ENCODE measurements around the gene RASGRP3. TPM values are rescaled to one million over a fixed set of nuclear protein-coding genes. Genes with fewer than 3 reads are reported as not detected.
A peak's percentile ranks its signal among the peaks of the same experiment; 100 is the strongest.
"Not testable (repeated sequence)": the region's sequence is repeated elsewhere in the genome, so short reads cannot be mapped to it uniquely, and the experiment has no call there.

RASGRP3 gene, protein sequence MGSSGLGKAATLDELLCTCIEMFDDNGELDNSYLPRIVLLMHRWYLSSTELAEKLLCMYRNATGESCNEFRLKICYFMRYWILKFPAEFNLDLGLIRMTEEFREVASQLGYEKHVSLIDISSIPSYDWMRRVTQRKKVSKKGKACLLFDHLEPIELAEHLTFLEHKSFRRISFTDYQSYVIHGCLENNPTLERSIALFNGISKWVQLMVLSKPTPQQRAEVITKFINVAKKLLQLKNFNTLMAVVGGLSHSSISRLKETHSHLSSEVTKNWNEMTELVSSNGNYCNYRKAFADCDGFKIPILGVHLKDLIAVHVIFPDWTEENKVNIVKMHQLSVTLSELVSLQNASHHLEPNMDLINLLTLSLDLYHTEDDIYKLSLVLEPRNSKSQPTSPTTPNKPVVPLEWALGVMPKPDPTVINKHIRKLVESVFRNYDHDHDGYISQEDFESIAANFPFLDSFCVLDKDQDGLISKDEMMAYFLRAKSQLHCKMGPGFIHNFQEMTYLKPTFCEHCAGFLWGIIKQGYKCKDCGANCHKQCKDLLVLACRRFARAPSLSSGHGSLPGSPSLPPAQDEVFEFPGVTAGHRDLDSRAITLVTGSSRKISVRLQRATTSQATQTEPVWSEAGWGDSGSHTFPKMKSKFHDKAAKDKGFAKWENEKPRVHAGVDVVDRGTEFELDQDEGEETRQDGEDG
- 29.9 TPM for polyA plus RNA-seq (ENCODE audit: insufficient read length)

DNA sequence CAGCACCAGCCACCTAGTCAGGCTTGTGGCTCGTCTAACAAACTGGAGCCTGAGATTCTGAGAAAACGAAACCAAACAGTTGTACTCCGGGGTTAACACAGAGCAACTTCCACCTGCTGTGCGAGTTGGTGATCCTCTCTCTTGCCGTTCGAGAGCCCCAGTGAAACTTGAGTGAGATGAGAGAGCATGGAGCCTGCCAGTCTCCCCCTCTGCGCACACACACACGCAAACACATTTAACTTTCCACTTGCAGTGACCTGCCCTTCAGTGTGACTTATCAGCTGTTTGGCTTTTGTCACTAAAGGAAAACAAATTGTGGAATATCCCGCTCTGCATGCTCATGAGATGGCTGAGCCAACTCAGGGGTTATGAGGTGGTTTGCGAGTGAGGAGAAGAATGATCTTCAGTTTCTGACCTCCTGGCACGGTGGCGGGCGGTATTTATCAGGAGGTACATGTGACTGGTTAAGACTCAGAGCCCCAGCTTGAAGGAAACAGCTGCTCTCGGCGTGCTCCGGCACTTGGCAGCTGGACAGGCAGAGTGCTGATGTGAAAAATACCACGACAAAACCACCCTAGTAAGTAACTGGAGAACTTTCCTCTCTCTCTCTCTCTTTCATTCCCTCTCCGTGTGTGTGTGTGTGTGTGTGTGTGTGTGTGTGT, at the start of gene RASGRP3:
Gene RASGRP3, plus strand, starts transcription at position 519 of the 662 bp plus-strand sequence. CDS start 38,488 bp downstream, outside the sequence.
- peak; percentile 62 for DNase-seq (ENCODE audit: low read depth)

DNA sequence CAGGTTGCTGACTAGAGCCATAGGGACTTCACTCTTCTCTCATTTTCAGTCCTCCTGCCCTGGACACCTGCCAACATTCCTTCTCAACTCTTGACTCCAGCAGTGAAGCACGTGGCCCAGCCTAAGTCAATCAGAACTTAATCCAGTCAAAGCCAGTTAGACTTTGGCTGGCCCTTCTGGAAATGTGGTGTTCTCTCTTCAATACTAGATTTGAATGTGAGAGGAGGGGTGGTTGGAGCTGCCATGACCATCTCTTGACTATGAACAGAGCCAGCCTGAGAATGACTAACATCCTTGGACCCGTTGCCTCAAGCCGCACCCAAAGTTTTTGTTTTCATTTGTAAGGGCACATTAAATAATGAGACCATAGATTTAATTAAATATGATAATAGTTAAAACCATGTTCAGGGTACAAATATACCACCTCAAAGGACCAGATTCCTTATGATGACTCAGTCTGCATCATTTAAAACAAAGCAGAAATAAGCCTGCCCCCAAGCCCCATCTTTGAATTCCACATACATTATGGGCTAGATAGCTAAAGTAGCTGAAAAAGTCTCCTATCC, 49.7 kb upstream of the RASGRP3 start:
- DNase-seq (ENCODE audit: low read depth) = no peak

DNA sequence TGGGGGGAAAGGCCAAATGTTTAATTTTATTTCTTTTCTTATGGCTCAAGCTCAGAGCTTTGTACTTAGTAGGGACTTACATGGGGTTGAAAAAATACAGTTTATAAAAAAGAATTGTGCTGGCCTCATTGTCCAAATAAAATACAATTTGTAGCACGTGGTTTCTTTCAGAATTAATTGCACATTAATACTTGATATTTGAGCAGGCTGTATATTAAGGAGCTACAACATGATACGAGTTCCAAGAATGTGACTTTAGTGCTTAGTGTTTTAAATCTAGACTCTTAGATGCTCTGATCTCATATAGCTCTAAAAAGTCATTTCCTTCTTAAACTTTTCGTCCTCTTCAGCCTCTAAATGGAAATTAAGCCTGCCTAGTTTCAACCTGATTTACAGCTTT, 46.4 kb upstream of the RASGRP3 start:
- no peak for DNase-seq (ENCODE audit: low read depth)

DNA sequence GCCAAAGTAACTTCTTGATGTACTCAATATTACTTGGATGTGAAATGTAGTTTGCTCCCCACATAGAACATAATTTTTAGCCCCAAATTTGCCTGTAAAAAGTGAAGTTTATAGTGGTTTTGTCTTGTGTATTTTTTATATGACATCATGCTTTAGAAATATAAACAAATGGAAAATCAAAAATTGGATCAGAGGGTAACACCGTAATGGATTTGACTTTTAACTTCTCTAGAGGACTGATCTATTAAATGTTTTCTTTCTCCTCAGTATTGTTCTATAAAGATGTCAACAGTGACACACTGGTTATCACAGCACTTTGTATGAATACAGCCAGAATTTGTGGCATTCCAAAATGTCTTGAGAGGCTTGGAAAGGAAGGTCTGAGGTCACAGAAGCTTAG, 45.6 kb upstream of the RASGRP3 start:
- no peak for DNase-seq (ENCODE audit: low read depth)

DNA sequence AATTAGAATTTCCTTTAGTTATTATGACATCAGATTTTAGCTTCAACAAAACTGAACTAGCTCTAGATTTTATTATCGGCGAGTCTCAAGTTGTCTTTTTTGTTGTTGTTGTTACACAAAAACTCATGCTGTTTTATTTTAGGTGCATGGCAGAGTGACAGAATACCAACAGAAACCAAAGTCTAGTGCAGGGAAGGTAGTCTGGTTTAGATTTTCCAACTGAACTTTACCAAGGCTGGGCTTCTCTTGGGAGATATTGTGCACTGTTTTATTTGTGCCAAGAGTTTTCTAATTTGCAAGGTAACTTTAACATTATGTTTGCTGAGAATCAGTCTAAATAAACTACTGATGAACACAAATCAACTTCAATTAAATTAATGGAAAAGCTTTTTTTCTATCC, 43.6 kb upstream of the RASGRP3 start:
- no peak for DNase-seq (ENCODE audit: low read depth)

DNA sequence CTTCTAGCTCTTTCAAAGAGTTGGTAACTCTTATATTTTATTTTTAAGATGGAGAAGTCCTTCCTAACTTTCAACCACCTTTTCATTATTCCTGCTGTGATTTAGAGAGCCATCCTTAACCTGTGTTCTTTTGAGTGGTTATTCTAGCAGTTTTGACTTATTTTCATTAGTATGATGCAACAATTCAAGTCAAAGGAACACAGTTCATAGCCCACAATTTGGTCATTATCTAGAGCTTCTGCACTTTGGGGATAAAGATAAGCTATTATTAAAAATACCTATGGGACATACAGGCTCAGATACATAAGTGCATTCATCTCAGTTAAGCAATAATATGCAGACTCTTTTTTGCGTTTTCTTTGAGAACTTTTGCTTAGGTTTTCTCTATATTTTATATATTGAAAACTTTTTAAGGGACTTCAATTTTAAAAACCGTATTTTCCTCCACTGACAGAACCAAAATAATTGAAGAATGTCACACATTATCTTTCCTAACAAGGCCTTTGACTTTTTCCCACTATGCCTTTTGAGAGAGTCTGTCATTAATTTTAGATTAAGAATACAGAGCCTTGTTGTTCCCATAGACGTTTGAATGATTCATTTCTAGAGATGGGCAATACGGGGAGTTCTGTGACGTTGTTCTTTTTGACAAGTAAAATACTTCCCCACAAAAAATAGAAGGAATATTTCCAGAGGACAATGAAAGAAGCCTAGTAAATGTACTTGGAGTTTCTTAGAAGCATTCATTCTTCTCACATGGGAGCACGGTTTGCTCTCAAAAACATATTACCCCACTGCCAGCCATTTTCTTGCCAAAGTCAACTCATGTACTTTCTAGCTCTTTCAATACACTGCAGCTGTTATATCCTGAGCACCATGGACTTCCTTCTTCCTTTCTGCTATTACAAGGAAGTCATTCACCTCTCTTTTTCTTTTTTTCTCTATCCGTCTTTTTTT, 42.9 kb upstream of the RASGRP3 start:
- DNase-seq (ENCODE audit: low read depth) = no peak

DNA sequence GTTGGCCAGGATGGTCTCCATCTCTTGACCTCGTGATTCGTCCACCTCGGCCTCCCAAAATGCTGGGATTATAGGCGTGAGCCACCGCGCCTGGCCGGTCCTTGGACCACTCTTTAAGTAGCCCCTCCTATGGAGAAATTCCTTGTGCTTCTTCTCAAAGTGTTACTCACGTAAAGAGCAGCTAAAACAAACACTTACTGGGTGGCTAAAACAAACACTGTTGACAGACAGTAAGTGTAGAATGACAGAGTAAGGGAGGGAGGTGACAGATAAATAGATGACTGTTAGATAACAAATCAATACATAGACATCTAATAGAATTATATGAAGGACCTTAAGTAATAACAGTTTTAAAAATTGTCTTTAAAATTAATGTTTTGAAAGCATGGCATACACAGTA, 40.9 kb upstream of the RASGRP3 start:
- DNase-seq (ENCODE audit: low read depth) = no peak

DNA sequence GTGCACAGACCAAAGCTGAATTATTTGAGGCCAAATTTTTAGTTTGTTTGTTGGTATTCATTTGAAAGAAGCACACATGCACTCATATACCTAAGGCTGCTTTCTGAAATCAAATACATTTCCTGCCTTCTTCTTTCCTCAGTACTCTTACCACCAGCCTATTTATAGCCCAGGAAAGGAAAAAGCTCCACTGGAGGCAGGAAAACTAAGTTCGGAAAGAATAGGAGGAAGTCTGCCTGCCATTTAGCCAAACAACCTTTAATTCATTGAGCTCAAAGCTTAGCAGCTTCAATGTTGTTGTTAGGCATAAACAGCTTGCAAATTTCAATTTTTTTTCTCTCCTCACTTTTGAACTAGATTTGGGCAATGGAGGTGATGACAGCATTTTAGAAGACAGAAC, 40.4 kb upstream of the RASGRP3 start:
- DNase-seq (ENCODE audit: low read depth) = no peak

DNA sequence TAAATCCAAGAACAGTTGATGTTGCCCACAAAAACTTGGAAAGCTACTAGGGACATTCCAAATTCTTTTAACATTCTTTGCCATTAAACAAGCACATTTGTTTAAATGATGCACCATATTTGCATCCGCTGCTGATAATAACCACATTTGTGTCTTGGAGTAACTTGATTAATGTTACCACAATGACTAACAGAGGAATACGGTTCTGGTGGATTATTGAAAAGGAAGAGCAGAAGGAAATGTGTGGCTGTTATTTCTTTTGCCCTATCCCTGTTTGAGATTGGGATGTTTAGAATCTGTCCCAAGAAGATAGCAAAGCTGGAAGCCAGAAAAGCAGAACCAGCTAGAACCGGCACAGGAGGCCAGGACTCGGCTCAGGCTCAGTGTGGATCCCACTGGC, 39.2 kb upstream of the RASGRP3 start:
- no peak for DNase-seq (ENCODE audit: low read depth)

DNA sequence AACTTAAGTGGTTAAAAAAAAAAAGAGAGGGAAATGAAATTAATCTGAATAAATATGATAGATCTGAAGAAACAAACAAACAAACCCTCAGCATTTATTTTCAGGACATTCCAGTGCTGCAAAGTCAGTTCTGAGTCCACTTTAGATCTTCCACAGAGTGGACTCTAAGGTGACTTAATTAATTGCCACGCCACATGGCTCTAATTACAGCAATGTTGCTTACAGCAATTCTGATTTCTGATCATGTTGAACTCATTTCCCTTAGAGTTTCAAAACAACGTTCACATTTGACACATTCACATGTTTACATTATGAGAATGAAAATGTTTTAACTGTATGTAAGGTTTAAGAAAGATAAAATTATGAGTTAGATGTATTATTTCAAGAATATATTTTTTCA, 38.6 kb upstream of the RASGRP3 start:
- DNase-seq (ENCODE audit: low read depth) = no peak

DNA sequence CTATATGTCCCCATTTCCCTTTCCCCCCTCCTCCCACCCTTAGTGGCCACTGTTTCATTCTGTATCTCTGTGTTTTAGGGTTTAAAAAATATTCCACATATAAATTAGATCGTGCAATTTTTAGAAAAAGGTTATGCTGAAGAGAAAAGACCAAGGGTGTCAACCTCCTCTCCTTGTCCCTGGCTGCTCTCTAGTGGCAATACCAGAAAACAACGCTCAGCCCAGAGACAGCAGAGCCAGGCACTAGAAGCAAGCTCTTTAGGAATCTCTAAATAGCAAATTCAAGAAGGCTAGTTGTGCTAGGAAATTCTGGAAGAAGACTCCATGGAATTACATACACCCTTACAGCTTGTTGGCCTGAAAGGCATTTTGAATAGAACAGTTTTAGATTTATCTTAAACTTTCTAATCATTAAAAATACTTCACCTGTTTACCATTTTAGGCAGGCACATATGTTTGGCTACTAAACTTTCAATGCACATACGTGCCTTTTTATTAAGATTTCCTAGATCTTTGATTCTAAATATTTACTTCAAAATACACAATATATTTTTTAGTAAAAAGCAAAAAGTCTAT, 35.1 kb upstream of the RASGRP3 start:
- DNase-seq (ENCODE audit: low read depth) = peak; percentile 41

DNA sequence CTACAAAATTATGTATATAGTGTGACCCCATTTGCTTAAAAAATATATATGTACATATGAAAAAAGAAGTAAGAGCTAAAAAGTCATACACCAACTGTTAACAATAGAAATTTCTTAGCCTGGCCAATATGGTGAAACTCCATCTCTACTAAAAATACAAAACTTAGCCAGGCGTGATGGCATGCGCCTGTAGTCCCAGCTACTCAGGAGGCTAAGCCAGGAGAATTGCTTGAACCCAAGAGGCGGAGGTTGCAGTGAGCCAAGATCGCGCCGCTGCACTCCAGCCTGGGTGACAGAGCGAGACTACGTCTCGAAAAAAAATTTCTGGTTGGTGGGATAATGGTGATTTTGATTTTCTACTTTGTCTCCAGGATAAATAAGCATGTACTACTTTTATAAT, 34.4 kb upstream of the RASGRP3 start:
- not testable (repeated sequence) for DNase-seq (ENCODE audit: low read depth)

DNA sequence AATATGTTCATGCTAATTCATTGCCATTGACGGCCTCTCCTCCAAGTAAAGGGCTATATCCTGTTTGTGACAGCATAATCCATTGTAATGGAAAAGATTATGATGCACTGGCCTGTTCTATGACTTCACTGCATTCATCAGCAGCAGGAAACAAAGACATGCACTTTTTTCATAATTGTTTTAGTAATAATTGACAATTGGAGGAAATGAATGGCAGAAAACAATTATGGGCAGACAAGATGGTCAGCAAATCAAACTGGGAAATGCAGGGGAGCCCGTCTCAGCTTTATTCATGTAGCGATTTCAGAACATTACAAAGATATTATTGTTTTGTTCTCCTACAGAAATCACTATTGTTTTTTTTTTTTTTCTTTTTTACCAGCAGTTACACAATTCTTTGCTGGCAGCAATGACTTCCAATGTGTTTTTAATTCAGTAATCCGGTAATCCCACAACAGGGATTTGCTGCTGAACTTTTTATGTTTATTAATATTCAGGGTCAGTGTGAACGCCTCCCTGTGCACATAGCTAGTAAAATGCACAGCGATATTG, 33.8 kb upstream of the RASGRP3 start:
- DNase-seq (ENCODE audit: low read depth) = peak; percentile 56

DNA sequence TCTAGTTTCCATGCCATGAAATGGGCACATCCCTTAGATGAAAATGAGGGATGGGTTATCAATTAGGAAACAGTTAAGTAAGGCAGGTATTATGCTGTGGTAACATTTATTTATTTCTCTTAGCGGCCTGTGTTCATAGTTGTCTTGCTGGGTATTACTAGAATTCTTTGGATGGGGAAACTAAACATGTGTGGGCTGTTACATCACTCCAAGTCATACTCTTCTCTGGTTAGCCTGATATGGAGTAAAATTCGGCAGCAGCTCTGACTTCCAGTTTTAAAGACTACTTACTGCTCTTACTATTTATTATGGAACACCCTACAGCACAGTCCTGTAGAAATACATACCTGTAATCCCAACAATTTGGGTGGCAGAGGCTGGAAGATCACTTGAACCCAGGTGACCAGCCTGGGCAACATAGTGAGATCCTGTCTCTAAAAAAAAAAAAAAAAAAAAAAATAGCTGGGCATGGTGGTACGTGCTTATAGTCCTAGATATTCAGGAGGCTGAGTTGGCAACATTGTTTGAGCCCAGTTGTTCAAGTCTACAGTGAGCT, 33.1 kb upstream of the RASGRP3 start:
- no peak for DNase-seq (ENCODE audit: low read depth)

DNA sequence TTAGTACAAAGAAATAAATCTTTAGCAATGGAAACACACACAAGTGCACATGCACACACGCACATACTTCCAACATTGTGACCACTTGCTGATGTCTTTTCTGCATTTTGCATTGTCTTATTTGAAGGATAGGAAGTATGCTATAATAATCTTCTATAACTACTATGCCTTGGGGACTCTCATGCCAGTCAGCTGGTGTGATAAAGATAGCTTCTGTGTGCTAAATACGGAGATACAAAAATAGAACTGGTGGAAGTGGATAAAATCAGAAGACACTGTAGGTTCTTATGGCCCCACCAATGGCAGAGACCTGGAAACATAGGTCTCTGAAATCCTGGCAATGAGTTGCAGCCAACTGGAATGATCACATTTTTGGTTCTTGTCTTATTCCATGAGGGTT, 31.5 kb upstream of the RASGRP3 start:
- no peak for DNase-seq (ENCODE audit: low read depth)

DNA sequence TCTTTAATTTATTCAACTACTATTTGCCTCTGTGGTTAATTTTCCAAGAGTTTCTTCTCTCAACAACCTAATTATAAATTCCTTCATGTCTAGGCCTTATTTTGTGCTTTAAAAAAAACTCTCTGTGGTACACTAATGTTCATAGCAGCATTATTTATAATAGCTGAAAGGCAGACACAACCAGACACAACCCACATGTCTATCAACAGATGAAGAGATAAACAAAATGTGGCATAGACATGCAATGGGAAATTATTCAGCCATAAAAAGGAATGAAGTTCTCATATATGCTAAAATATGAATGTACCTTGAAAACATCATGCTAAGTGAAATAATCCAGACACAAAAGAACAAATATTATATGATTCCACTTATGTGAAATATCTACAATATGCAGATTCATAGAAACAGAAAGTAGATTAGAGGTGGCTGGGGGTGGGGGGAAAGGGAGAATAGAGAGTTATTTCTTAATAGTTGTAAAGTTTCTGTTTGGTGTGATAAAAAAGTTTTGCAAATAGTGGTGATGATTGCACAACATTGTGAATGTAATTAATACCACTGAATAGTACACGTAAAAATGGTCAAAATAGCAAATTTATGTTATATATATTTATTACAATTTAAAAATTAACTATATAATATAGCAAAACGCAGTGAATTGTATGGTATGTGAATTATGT, 28.1 kb upstream of the RASGRP3 start:
- no peak for DNase-seq (ENCODE audit: low read depth)

DNA sequence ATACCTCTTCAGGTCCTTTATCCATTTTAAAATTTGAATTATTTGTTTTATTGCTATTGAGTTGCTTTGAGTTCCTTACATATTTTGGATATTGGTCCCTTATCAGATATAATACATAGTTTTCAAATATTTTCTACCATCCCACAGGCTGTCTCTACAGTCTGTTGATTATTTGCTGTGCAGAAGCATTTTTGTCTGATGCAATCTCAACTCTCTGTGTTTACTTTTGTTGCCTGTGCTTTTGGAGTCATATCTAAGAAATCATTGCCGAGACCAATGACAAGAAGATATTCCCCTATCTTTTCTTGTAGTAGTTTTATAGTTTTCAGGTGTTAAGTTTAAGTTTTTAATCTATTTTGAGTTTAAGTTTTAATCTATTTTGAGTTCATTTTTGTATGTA, 25.2 kb upstream of the RASGRP3 start:
- no peak for DNase-seq (ENCODE audit: low read depth)

DNA sequence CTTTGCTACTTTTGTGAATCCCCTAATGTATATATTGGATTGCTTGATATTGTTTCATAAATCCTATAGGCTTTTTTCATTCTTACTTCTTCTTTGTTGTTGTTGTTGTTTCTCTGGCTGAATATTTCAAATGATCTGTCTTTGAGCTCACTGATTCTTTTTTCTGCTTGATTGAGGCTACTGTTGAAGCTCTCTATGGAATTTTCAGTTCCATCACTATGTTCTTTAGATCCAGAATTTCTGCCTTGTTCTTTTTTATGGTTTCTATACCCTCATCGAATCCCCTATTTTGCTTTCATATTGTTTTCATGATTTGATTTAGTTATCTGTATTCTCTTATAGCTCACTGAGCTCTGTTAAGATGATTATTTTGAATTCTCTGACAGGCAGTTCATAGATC, 24.6 kb upstream of the RASGRP3 start:
- DNase-seq (ENCODE audit: low read depth) = no peak

DNA sequence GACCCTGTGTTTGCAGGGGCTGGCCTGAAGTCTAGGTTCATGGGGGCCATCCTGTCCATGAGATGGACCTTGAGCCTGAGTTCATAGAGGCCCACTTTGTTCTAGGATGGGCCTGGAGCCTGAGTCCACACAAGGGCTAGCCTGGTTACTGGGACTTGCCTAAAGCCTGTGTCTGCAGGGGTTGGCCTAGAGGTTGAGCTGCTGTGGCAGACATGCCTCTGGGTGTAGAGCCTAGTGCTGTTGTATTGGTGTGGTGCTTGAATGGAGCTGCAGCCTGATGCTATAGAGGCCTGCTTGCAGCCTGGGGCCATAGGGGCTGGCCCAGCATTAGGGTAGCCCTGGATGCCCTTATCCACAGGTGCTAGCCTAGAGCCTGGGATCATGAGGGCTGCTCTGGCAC, 23.9 kb upstream of the RASGRP3 start:
- no peak for DNase-seq (ENCODE audit: low read depth)
